Neutrophil (primary cell): Measurements from ENCODE around the gene OR6B1.

Source experiments
- H3K27ac ChIP-seq: fragments of 200-600 bp; sonication (generic); 2 replicates; pipeline ENCODE4 v1.5.1; 2016; ENCODE audit warnings: mild to moderate bottlenecking, moderate library complexity
- H3K27me3 ChIP-seq: fragments of 200-600 bp; sonication (generic); 2 replicates; pipeline ENCODE4 v1.6.0; 2016; ENCODE audit warnings: mild to moderate bottlenecking
- H3K36me3 ChIP-seq: fragments of 200-600 bp; sonication (generic); 2 replicates; pipeline ENCODE4 v1.5.1; 2017
- H3K4me1 ChIP-seq, 2 experiments: fragments of 200-600 bp in 1 of 2; sonication (generic) in 1 of 2; 1 replicate in 1 of 2; 2 replicates in 1 of 2; pipeline versions ENCODE4 v1.5.1 to v1.6.1; 2013 to 2016; ENCODE audit warnings: low read depth in 1 of 2, low read length in 1 of 2, mild to moderate bottlenecking in 1 of 2, moderate library complexity in 1 of 2; ENCODE audit not compliant: control insufficient read depth in 1 of 2, insufficient read depth in 1 of 2
- H3K4me3 ChIP-seq, 2 experiments: fragments of 200-600 bp in 1 of 2; sonication (generic) in 1 of 2; 1 replicate in 1 of 2; 2 replicates in 1 of 2; pipeline ENCODE4 v1.5.1; 2013 to 2016; ENCODE audit warnings: low read depth in 1 of 2, low read length in 1 of 2, mild to moderate bottlenecking in 1 of 2, moderate library complexity in 1 of 2
- H3K9me3 ChIP-seq: fragments of 200-600 bp; sonication (generic); 2 replicates; pipeline ENCODE4 v1.5.1; 2016
- CTCF ChIP-seq: fragments of 200-600 bp; sonication (generic); IDR thresholded peaks from 2 replicates; pipeline ENCODE4 v1.5.1; 2016; ENCODE audit warnings: antibody characterized with exemption

The OR6B1 gene

GRCh38 chr7:144023171-144023827 lies 23.2 kb downstream of the OR6B1 start:
- H3K27ac ChIP-seq, result no peak overlapping the region
- H3K36me3 ChIP-seq, result no peaks in the 10 kb centered on the region
- no peak overlapping the region for H3K4me3 ChIP-seq
- H3K4me1 ChIP-seq, result no peaks in the 10 kb centered on the region
- no peaks in the 10 kb centered on the region for H3K27me3 ChIP-seq
- H3K9me3 ChIP-seq, result no peaks in the 10 kb centered on the region
- TF ChIP-seq CTCF, result no peak

- Histone ChIP-seq H3K36me3 (no peaks in the 10 kb centered on the region), H3K9me3 (no peaks in the 10 kb centered on the region), H3K4me3 (no peak overlapping the region), H3K27me3 (no peaks in the 10 kb centered on the region), H3K27ac (no peak overlapping the region), H3K4me1 (no peaks in the 10 kb centered on the region)
- TF ChIP-seq CTCF, result no peak
Measured at GRCh38 chr7:144024213-144024612, 24.1 kb downstream of the OR6B1 start.

- no peak overlapping the region for H3K27ac ChIP-seq
- no peaks in the 10 kb centered on the region for H3K36me3 ChIP-seq
- no peaks in the 10 kb centered on the region for H3K4me1 ChIP-seq
- H3K9me3 ChIP-seq, result no peaks in the 10 kb centered on the region
- H3K27me3 ChIP-seq, result no peaks in the 10 kb centered on the region
- H3K4me3 ChIP-seq, result no peak overlapping the region
- no peak for TF ChIP-seq CTCF
Measured at GRCh38 chr7:144026203-144026883, 26.2 kb downstream of the OR6B1 start.

GRCh38 chr7:144027070-144027469 lies 26.9 kb downstream of the OR6B1 start:
- no peaks in the 10 kb centered on the region for H3K4me1 ChIP-seq
- no peak for TF ChIP-seq CTCF
- H3K27me3 ChIP-seq, result no peaks in the 10 kb centered on the region
- no peaks in the 10 kb centered on the region for H3K9me3 ChIP-seq
- H3K36me3 ChIP-seq, result no peaks in the 10 kb centered on the region
- H3K27ac ChIP-seq, result no peak overlapping the region
- H3K4me3 ChIP-seq, result no peak overlapping the region

- Histone ChIP-seq H3K9me3 (no peaks in the 10 kb centered on the region), H3K36me3 (no peaks in the 10 kb centered on the region), H3K27me3 (no peaks in the 10 kb centered on the region), H3K4me1 (no peaks in the 10 kb centered on the region), H3K4me3 (no peak overlapping the region), H3K27ac (no peak overlapping the region)
- no peak for TF ChIP-seq CTCF
Measured at GRCh38 chr7:144027974-144028373, 27.9 kb downstream of the OR6B1 start.
